ENCODE measurements around the gene GSDMA. TPM values are rescaled to one million over a fixed set of nuclear protein-coding genes. Genes with fewer than 3 reads are reported as not detected.
"Not testable (repeated sequence)": the region's sequence is repeated elsewhere in the genome, so short reads cannot be mapped to it uniquely, and the experiment has no call there.

GSDMA gene
- total RNA-seq, 4 donors from 2014 or later: 0.16 to 0.26 TPM; not detected in 2

DNA sequence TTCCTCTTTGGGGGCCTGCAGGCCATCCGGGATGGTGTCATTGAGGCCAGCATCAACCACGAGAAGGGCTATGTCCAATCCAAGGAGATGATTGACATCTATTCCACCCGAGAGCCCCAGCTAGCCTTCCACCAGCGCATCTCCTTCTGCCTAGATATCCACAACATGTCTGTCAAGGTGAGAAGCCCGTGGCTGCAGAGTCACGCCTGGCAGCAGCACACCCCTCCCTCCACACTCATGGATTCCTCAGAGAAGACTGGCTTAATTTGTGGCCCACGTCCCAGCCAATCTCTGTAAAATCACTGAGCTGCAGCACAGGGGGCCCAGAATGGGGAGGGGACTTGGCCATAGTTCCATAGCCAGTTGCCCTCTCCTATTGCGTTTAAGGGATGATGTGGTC, 33.4 kb downstream of the GSDMA start:
- no peaks in the 10 kb centered on the region for H3K27me3 ChIP-seq
- DNase-seq: no peak
- intact Hi-C loops (cut with DNase I; ENCODE audit: low total_unique reads): no loop called here
- H3K9me3 ChIP-seq: no peaks in the 10 kb centered on the region
- ATAC-seq: no peak
- TF ChIP-seq POLR2A (IDR thresholded peaks at IDR 0.05): no peak
- TF ChIP-seq CTCF (IDR thresholded peaks at IDR 0.05 in 4 of 5, conservative IDR thresholded peaks at IDR 0.05 in 1 of 5): no peak
- in situ Hi-C loops (cut with MboI; ENCODE audit: low sequenced_read_pairs in 4 of 4): no loop called here
- H3K4me3 ChIP-seq: no peak overlapping the region
- H3K4me1 ChIP-seq: no peaks in the 10 kb centered on the region
- peak overlapping the region in 1 of 4 donors; percentile 15 for H3K27ac ChIP-seq
- peaks cover 0 to 69% of the 10 kb centered on the region in 2 donors for H3K36me3 ChIP-seq

DNA sequence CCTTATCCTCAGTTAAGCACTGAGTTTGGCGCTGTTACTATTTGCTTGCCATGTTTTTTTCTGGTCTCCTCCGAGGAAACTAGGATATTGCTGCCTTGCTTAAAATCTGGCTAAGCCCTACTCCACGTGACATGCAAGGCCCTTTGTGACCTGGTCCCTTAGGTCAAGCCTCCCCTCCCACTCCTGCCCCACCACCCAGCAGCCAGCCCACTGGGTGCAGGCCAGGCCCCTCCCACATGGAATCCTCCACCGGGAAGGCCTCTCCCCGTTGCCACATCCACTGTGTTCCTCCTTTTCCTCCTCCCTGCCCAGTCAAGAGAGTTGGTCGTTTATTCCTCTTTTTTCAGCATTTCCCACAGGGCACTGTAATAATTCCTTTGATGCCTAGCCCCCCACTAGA, 34.0 kb downstream of the GSDMA start:
- H3K27ac ChIP-seq: peak overlapping the region in 1 of 4 donors; percentile 15

GRCh38 chr17:39997543-39997942, 34.7 kb downstream of the GSDMA start:
- H3K4me1 ChIP-seq: no peaks in the 10 kb centered on the region
- H3K4me3 ChIP-seq: no peak overlapping the region
- H3K36me3 ChIP-seq: peaks cover 0 to 55% of the 10 kb centered on the region in 2 donors
- H3K27me3 ChIP-seq: no peaks in the 10 kb centered on the region
- no peak overlapping the region for H3K27ac ChIP-seq
- intact Hi-C loops (cut with DNase I; ENCODE audit: low total_unique reads) (no loop called here), in situ Hi-C loops (cut with MboI; ENCODE audit: low sequenced_read_pairs in 4 of 4) (no loop called here)
- no peaks in the 10 kb centered on the region for H3K9me3 ChIP-seq
- ATAC-seq: no peak
- no peak for DNase-seq
- TF ChIP-seq CTCF (IDR thresholded peaks at IDR 0.05 in 4 of 5, conservative IDR thresholded peaks at IDR 0.05 in 1 of 5): no peak

More for the DNA sequence above, 34.0 kb downstream of the GSDMA start:
- TF ChIP-seq POLR2A (IDR thresholded peaks at IDR 0.05) (no peak), CTCF (IDR thresholded peaks at IDR 0.05 in 4 of 5, conservative IDR thresholded peaks at IDR 0.05 in 1 of 5) (no peak)
- Histone ChIP-seq H3K9me3 (no peaks in the 10 kb centered on the region), H3K4me1 (no peaks in the 10 kb centered on the region), H3K4me3 (no peak overlapping the region), H3K36me3 (peaks cover 0 to 62% of the 10 kb centered on the region in 2 donors), H3K27me3 (no peaks in the 10 kb centered on the region)
- in situ Hi-C loops (cut with MboI; ENCODE audit: low sequenced_read_pairs in 4 of 4) (no loop called here), intact Hi-C loops (cut with DNase I; ENCODE audit: low total_unique reads) (no loop called here)
- no peak for ATAC-seq
- peak; percentile 22 to 57 for DNase-seq

DNA sequence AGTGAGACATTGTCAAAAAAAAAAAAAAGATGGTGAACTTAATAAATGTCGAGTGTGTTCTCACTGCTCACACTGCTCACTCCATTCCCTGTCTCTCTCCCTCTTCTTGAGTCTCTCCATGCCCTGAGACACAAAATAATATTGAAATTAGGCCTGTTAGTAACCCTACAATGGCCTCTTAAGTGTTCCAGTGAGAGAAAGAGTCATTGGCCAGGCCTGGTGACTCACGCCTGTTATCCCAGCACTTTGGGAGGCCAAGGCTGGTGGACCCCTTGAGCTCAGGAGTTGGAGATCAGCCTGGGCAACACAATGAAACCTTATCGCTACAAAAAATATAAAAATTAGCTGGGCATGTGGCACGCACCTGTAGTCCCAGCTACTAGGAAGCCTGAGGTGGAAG, 36.3 kb downstream of the GSDMA start:
- Histone ChIP-seq H3K4me3 (no peak overlapping the region), H3K27ac (no peak overlapping the region), H3K27me3 (no peaks in the 10 kb centered on the region), H3K9me3 (no peaks in the 10 kb centered on the region), H3K4me1 (no peaks in the 10 kb centered on the region), H3K36me3 (peaks cover 0 to 40% of the 10 kb centered on the region in 2 donors)
- ATAC-seq (no peak), DNase-seq (no peak)
- no peak for TF ChIP-seq POLR2A (IDR thresholded peaks at IDR 0.05)
- TF ChIP-seq CTCF (IDR thresholded peaks at IDR 0.05 in 4 of 5, conservative IDR thresholded peaks at IDR 0.05 in 1 of 5): no peak
- in situ Hi-C loops (cut with MboI; ENCODE audit: low sequenced_read_pairs in 4 of 4): no loop called here
- intact Hi-C loops (cut with DNase I; ENCODE audit: low total_unique reads): no loop called here

GRCh38 chr17:40000161-40000560, 37.4 kb downstream of the GSDMA start:
- Histone ChIP-seq H3K27ac (no peak overlapping the region), H3K9me3 (no peaks in the 10 kb centered on the region), H3K4me3 (no peak overlapping the region), H3K4me1 (peaks cover 0 to 7% of the 10 kb centered on the region in 2 donors), H3K36me3 (peaks cover 0 to 29% of the 10 kb centered on the region in 2 donors), H3K27me3 (no peaks in the 10 kb centered on the region)
- DNase-seq (no peak), ATAC-seq (no peak)
- in situ Hi-C loops (cut with MboI; ENCODE audit: low sequenced_read_pairs in 4 of 4) (no loop called here), intact Hi-C loops (cut with DNase I; ENCODE audit: low total_unique reads) (no loop called here)
- TF ChIP-seq POLR2A (IDR thresholded peaks at IDR 0.05) (no peak), CTCF (IDR thresholded peaks at IDR 0.05 in 4 of 5, conservative IDR thresholded peaks at IDR 0.05 in 1 of 5) (no peak)

GRCh38 chr17:40001335-40001734, 38.5 kb downstream of the GSDMA start:
- ATAC-seq, DNase-seq, H3K9me3 ChIP-seq: not testable (repeated sequence)

More at GRCh38 chr17:40001335-40001734, 38.5 kb downstream of the GSDMA start:
- H3K4me3 ChIP-seq; H3K27me3 ChIP-seq; intact Hi-C loops (cut with DNase I; ENCODE audit: low total_unique reads); H3K27ac ChIP-seq; in situ Hi-C loops (cut with MboI; ENCODE audit: low sequenced_read_pairs in 4 of 4); H3K4me1 ChIP-seq: not testable (repeated sequence)
- peaks cover 0 to 17% of the 10 kb centered on the region in 2 donors for H3K36me3 ChIP-seq
